HEK293 (cell line): ENCODE data around the gene SLC4A1.
A peak's percentile ranks its signal among the peaks of the same experiment; 100 is the strongest.

Experiments
- GLI4 ChIP-seq: fragments of 450-650 bp; formaldehyde crosslinking; IDR thresholded peaks from 2 replicates; pipeline ENCODE4 v1.5.1; 2016; ENCODE audit warnings: missing biosample characterization, missing genetic modification characterization
- HOXA7 ChIP-seq: sonication (generic); formaldehyde crosslinking; IDR thresholded peaks from 2 replicates; pipeline ENCODE4 v1.8.1; 2022; ENCODE audit warnings: missing genetic modification reagents, borderline replicate concordance
- HOXC10 ChIP-seq: sonication (generic); formaldehyde crosslinking; IDR thresholded peaks from 2 replicates; pipeline ENCODE4 v1.8.1; 2023; ENCODE audit warnings: mild to moderate bottlenecking, missing genetic modification reagents
- KLF10 ChIP-seq: fragments of 450-650 bp; IDR thresholded peaks from 2 replicates; pipeline ENCODE4 v1.5.1; 2018; ENCODE audit warnings: missing biosample characterization, mild to moderate bottlenecking, missing genetic modification characterization
- MYNN ChIP-seq: fragments of 450-650 bp; formaldehyde crosslinking; IDR thresholded peaks from 2 replicates; pipeline ENCODE4 v1.5.1; 2016; ENCODE audit warnings: missing biosample characterization, missing genetic modification characterization, borderline replicate concordance
- MZF1 ChIP-seq: fragments of 450-650 bp; formaldehyde crosslinking; IDR thresholded peaks from 2 replicates; pipeline ENCODE4 v1.5.1; 2017; ENCODE audit warnings: missing biosample characterization, missing genetic modification characterization, borderline replicate concordance
- SALL2 ChIP-seq: fragments of 450-650 bp; formaldehyde crosslinking; IDR thresholded peaks from 2 replicates; pipeline ENCODE4 v1.5.0; 2017; ENCODE audit warnings: missing biosample characterization, mild to moderate bottlenecking, missing genetic modification characterization, borderline replicate concordance
- SCRT2 ChIP-seq: fragments of 450-650 bp; formaldehyde crosslinking; IDR thresholded peaks from 2 replicates; pipeline ENCODE4 v1.5.1; 2016; ENCODE audit warnings: missing biosample characterization, missing genetic modification characterization
- ZIC2 ChIP-seq: fragments of 450-650 bp; formaldehyde crosslinking; IDR thresholded peaks from 2 replicates; pipeline ENCODE4 v1.5.1; 2016; ENCODE audit warnings: missing biosample characterization, missing genetic modification characterization
- ZNF10 ChIP-seq: fragments of 450-650 bp; formaldehyde crosslinking; IDR thresholded peaks from 2 replicates; pipeline ENCODE4 v1.5.1; 2017; ENCODE audit warnings: missing biosample characterization, missing genetic modification characterization
- ZNF239 ChIP-seq: fragments of 450-650 bp; formaldehyde crosslinking; IDR thresholded peaks from 2 replicates; pipeline ENCODE4 v1.5.1; 2016; ENCODE audit warnings: missing biosample characterization, missing genetic modification characterization
- ZNF274 ChIP-seq, 2 experiments: fragments of 200-500 bp in 1 of 2; fragments of 450-650 bp in 1 of 2; sonication (Bioruptor generic) in 1 of 2; formaldehyde crosslinking in 1 of 2; IDR thresholded peaks; 2 replicates each; pipeline versions ENCODE4 v1.5.1 to v1.6.1; 2014 to 2016; ENCODE audit warnings: borderline replicate concordance in 1 of 2, inconsistent platforms in 1 of 2, low read length in 1 of 2, missing biosample characterization in 1 of 2, missing genetic modification characterization in 1 of 2
- ZNF311 ChIP-seq: fragments of 450-650 bp; formaldehyde crosslinking; IDR thresholded peaks from 2 replicates; pipeline ENCODE4 v1.5.1; 2017; ENCODE audit warnings: missing biosample characterization, missing genetic modification characterization, borderline replicate concordance
- ZNF354C ChIP-seq: fragments of 450-650 bp; formaldehyde crosslinking; IDR thresholded peaks from 2 replicates; pipeline ENCODE4 v1.5.1; 2016; ENCODE audit warnings: missing biosample characterization, missing genetic modification characterization, low read depth, borderline replicate concordance
- ZNF548 ChIP-seq: fragments of 450-650 bp; formaldehyde crosslinking; IDR thresholded peaks from 2 replicates; pipeline ENCODE4 v1.5.1; 2016; ENCODE audit warnings: missing biosample characterization, missing genetic modification characterization
- ZNF558 ChIP-seq: fragments of 450-650 bp; formaldehyde crosslinking; IDR thresholded peaks from 2 replicates; pipeline ENCODE4 v1.5.1; 2016; ENCODE audit warnings: missing biosample characterization, missing genetic modification characterization
- ZNF600 ChIP-seq: fragments of 450-650 bp; formaldehyde crosslinking; IDR thresholded peaks from 2 replicates; pipeline ENCODE4 v1.5.1; 2016; ENCODE audit warnings: missing biosample characterization, missing genetic modification characterization
- ZNF610 ChIP-seq: fragments of 450-650 bp; formaldehyde crosslinking; IDR thresholded peaks from 2 replicates; pipeline ENCODE4 v1.5.1; 2016; ENCODE audit warnings: missing biosample characterization, missing genetic modification characterization, borderline replicate concordance
- ZNF623 ChIP-seq: fragments of 450-650 bp; formaldehyde crosslinking; IDR thresholded peaks from 2 replicates; pipeline ENCODE4 v1.5.1; 2016; ENCODE audit warnings: missing biosample characterization, missing genetic modification characterization
- ZNF654 ChIP-seq: fragments of 450-650 bp; formaldehyde crosslinking; IDR thresholded peaks from 2 replicates; pipeline ENCODE4 v1.5.1; 2016; ENCODE audit warnings: low read depth, missing biosample characterization, missing genetic modification characterization
- ZNF658 ChIP-seq: fragments of 450-650 bp; formaldehyde crosslinking; IDR thresholded peaks from 2 replicates; pipeline ENCODE4; 2016; ENCODE audit warnings: missing biosample characterization, missing genetic modification characterization
- ZNF670 ChIP-seq: fragments of 450-650 bp; formaldehyde crosslinking; IDR thresholded peaks from 2 replicates; pipeline ENCODE4 v1.5.1; 2016; ENCODE audit warnings: missing biosample characterization, missing genetic modification characterization, low read depth
- ZNF776 ChIP-seq: fragments of 450-650 bp; formaldehyde crosslinking; IDR thresholded peaks from 2 replicates; pipeline ENCODE4 v1.5.0; 2017; ENCODE audit warnings: missing biosample characterization, missing genetic modification characterization, borderline replicate concordance
- TF ChIP-seq, protein P1 (sequence below): fragments of 450-650 bp; formaldehyde crosslinking; IDR thresholded peaks from 2 replicates; pipeline ENCODE4 v1.5.1; 2016; ENCODE audit warnings: missing biosample characterization, missing genetic modification characterization
- TF ChIP-seq, protein P2 (sequence below): fragments of 450-650 bp; formaldehyde crosslinking; IDR thresholded peaks from 2 replicates; pipeline ENCODE4 v1.5.1; 2016; ENCODE audit warnings: missing biosample characterization, missing genetic modification characterization
- TF ChIP-seq, protein P3 (sequence below): fragments of 450-650 bp; formaldehyde crosslinking; IDR thresholded peaks from 2 replicates; pipeline ENCODE4 v1.5.1; 2016; ENCODE audit warnings: missing biosample characterization, missing genetic modification characterization
- TF ChIP-seq, protein P4 (sequence below): fragments of 450-650 bp; formaldehyde crosslinking; IDR thresholded peaks from 2 replicates; pipeline ENCODE4 v1.5.1; 2016; ENCODE audit warnings: missing biosample characterization, missing genetic modification characterization
- TF ChIP-seq, protein P5 (sequence below): fragments of 450-650 bp; IDR thresholded peaks from 2 replicates; pipeline ENCODE4 v1.5.1; 2018; ENCODE audit warnings: missing biosample characterization, missing genetic modification characterization
- TF ChIP-seq, protein P6 (sequence below): fragments of 450-650 bp; formaldehyde crosslinking; optimal IDR thresholded peaks from 2 replicates; pipeline ENCODE3; 2016; ENCODE audit warnings: missing biosample characterization, mild to moderate bottlenecking, missing genetic modification characterization
- TF ChIP-seq, protein P7 (sequence below): fragments of 450-650 bp; IDR thresholded peaks from 2 replicates; pipeline ENCODE4 v1.5.1; 2018; ENCODE audit warnings: missing biosample characterization, mild to moderate bottlenecking, missing genetic modification characterization

Gene SLC4A1

DNA sequence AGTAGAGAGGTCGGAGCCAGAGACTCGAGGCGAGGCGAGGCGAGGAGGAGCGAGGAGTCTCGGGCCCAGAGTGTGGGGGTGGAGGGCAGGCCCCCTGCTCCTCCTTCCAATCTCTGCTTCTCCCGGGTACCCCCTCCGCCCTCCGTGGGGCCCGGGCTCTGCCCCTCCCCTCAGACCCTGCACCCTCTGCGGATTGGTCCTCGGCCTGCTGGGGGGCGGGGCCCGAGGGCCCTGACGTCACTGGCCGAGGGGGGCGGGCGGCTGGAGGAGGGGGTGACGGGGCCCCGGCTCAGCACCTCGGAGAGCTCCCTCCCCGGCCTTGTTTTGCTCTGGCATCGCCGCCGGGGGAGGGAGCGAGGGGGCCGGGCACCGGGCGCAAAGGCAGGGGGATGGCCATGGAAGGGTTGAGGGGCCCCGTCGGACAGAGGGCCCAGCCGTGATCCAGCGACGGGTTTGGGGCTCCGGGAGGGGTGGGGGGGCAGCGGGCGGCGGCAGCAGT lies 40.4 kb upstream of the SLC4A1 start, which contains the start of gene RUNDC3A (continued):
- TF ChIP-seq MYNN (tag by site-specific recombination) (no peak), ZNF610 (tag by site-specific recombination) (no peak), ZNF548 (tag by site-specific recombination) (no peak), ZNF239 (tag by site-specific recombination) (no peak), ZNF776 (tag by site-specific recombination) (no peak), ZNF311 (tag by site-specific recombination) (no peak), ZNF623 (tag by site-specific recombination) (no peak), HOXA7 (CRISPR knock-in tag) (no peak), SCRT2 (tag by site-specific recombination) (no peak), ZNF658 (tag by site-specific recombination) (no peak), ZNF354C (tag by site-specific recombination) (no peak), MZF1 (tag by site-specific recombination) (no peak), ZNF654 (no peak), KLF10 (peak; percentile 68; the same call in 1 of the 2 replicates), SALL2 (no peak), GLI4 (tag by site-specific recombination) (no peak), ZIC2 (tag by site-specific recombination) (no peak), ZNF274 (IDR thresholded peaks at IDR 0.05; ENCODE audit: low read length) (no peak), ZNF274 (tag by site-specific recombination; IDR thresholded peaks at IDR 0.05; ENCODE audit: borderline replicate concordance) (no peak), ZNF600 (peak; percentile 92), ZNF558 (tag by site-specific recombination) (no peak), HOXC10 (CRISPR knock-in tag) (no peak), ZNF670 (tag by site-specific recombination) (no peak), ZNF10 (tag by site-specific recombination) (no peak)
- TF ChIP-seq, protein P1, sequence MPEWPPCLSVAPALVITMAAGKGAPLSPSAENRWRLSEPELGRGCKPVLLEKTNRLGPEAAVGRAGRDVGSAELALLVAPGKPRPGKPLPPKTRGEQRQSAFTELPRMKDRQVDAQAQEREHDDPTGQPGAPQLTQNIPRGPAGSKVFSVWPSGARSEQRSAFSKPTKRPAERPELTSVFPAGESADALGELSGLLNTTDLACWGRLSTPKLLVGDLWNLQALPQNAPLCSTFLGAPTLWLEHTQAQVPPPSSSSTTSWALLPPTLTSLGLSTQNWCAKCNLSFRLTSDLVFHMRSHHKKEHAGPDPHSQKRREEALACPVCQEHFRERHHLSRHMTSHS (tag by site-specific recombination) = no peak
- TF ChIP-seq, protein P2, sequence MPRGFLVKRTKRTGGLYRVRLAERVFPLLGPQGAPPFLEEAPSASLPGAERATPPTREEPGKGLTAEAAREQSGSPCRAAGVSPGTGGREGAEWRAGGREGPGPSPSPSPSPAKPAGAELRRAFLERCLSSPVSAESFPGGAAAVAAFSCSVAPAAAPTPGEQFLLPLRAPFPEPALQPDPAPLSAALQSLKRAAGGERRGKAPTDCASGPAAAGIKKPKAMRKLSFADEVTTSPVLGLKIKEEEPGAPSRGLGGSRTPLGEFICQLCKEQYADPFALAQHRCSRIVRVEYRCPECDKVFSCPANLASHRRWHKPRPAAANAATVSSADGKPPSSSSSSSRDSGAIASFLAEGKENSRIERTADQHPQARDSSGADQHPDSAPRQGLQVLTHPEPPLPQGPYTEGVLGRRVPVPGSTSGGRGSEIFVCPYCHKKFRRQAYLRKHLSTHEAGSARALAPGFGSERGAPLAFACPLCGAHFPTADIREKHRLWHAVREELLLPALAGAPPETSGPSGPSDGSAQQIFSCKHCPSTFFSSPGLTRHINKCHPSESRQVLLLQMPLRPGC (tag by site-specific recombination) = no peak
- TF ChIP-seq, protein P3, sequence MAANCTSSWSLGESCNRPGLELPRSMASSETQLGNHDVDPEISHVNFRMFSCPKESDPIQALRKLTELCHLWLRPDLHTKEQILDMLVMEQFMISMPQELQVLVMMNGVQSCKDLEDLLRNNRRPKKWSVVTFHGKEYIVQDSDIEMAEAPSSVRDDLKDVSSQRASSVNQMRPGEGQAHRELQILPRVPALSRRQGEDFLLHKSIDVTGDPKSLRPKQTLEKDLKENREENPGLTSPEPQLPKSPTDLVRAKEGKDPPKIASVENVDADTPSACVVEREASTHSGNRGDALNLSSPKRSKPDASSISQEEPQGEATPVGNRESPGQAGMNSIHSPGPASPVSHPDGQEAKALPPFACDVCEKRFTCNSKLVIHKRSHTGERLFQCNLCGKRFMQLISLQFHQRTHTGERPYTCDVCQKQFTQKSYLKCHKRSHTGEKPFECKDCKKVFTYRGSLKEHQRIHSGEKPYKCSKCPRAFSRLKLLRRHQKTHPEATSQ (tag by site-specific recombination) = no peak
- TF ChIP-seq, protein P4, sequence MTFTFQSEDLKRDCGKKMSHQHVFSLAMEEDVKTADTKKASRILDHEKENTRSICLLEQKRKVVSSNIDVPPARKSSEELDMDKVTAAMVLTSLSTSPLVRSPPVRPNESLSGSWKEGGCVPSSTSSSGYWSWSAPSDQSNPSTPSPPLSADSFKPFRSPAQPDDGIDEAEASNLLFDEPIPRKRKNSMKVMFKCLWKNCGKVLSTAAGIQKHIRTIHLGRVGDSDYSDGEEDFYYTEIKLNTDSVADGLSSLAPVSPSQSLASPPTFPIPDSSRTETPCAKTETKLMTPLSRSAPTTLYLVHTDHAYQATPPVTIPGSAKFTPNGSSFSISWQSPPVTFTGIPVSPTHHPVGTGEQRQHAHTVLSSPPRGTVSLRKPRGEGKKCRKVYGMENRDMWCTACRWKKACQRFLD (tag by site-specific recombination) = no peak
- TF ChIP-seq, protein P5, sequence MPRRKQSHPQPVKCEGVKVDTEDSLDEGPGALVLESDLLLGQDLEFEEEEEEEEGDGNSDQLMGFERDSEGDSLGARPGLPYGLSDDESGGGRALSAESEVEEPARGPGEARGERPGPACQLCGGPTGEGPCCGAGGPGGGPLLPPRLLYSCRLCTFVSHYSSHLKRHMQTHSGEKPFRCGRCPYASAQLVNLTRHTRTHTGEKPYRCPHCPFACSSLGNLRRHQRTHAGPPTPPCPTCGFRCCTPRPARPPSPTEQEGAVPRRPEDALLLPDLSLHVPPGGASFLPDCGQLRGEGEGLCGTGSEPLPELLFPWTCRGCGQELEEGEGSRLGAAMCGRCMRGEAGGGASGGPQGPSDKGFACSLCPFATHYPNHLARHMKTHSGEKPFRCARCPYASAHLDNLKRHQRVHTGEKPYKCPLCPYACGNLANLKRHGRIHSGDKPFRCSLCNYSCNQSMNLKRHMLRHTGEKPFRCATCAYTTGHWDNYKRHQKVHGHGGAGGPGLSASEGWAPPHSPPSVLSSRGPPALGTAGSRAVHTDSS (tag by site-specific recombination) = no peak
- TF ChIP-seq, protein P6, sequence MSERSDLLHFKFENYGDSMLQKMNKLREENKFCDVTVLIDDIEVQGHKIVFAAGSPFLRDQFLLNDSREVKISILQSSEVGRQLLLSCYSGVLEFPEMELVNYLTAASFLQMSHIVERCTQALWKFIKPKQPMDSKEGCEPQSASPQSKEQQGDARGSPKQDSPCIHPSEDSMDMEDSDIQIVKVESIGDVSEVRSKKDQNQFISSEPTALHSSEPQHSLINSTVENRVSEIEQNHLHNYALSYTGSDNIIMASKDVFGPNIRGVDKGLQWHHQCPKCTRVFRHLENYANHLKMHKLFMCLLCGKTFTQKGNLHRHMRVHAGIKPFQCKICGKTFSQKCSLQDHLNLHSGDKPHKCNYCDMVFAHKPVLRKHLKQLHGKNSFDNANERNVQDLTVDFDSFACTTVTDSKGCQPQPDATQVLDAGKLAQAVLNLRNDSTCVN (tag by site-specific recombination) = no peak
- TF ChIP-seq, protein P7, sequence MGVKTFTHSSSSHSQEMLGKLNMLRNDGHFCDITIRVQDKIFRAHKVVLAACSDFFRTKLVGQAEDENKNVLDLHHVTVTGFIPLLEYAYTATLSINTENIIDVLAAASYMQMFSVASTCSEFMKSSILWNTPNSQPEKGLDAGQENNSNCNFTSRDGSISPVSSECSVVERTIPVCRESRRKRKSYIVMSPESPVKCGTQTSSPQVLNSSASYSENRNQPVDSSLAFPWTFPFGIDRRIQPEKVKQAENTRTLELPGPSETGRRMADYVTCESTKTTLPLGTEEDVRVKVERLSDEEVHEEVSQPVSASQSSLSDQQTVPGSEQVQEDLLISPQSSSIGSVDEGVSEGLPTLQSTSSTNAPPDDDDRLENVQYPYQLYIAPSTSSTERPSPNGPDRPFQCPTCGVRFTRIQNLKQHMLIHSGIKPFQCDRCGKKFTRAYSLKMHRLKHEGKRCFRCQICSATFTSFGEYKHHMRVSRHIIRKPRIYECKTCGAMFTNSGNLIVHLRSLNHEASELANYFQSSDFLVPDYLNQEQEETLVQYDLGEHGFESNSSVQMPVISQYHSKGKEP (tag by site-specific recombination) = no peak
